ENCODE data around the gene NDUFB10.

Gene NDUFB10

DNA sequence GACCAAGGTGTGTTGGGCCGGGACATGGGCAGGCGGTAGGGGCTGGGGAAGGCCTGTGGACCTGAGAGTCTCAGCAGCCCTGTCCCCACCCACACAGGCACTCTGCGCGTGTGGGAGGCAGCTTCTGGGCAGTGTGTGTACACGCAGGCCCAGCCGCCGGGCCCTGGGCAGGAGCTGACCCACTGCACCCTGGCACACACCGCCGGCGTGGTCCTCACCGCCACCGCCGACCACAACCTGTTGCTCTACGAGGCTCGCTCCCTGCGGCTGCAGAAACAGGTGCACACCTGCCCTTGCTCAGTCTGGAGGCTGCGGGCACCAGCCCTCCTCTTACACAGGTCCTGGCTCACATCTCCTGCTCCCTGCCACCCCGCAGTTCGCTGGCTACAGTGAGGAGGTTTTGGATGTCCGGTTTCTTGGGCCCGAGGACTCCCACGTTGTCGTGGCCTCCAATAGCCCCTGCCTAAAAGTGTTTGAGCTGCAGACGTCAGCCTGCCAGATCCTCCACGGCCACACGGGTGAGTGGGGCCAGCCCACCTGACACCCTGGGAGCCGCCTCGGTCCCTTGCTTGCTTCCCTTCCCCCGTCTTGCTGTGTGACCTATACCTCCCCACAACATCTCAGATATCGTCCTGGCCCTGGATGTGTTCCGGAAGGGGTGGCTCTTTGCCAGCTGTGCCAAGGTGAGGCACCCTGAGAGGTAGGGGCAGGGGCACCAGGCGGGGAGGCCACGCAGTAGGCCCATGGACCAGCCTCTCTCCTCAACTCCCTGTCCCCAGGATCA is 16.3 kb downstream of the NDUFB10 start:
- TF ChIP-seq, protein P1, sequence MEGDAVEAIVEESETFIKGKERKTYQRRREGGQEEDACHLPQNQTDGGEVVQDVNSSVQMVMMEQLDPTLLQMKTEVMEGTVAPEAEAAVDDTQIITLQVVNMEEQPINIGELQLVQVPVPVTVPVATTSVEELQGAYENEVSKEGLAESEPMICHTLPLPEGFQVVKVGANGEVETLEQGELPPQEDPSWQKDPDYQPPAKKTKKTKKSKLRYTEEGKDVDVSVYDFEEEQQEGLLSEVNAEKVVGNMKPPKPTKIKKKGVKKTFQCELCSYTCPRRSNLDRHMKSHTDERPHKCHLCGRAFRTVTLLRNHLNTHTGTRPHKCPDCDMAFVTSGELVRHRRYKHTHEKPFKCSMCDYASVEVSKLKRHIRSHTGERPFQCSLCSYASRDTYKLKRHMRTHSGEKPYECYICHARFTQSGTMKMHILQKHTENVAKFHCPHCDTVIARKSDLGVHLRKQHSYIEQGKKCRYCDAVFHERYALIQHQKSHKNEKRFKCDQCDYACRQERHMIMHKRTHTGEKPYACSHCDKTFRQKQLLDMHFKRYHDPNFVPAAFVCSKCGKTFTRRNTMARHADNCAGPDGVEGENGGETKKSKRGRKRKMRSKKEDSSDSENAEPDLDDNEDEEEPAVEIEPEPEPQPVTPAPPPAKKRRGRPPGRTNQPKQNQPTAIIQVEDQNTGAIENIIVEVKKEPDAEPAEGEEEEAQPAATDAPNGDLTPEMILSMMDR (IDR thresholded peaks at IDR 0.05) = no peak
- H3K27ac ChIP-seq = no peak overlapping the region
- no peak for DNase-seq (ENCODE audit: low spot score)
- H3K4me3 ChIP-seq = no peak overlapping the region

DNA sequence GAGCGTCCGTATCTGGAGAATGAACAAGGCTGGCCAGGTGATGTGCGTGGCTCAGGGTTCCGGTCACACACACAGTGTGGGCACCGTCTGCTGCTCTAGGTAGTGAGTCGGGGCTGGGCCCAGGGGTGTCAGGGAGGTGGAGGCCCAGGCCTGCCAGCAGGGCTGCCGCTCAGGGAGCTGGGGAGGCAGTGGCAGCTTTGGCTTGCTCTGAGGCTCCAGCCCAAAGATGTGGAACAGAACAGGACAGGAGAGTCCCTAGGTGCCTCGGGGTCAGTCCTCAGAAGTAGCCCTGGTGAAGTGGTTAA is 16.8 kb downstream of the NDUFB10 start:
- TF ChIP-seq, protein P1 (IDR thresholded peaks at IDR 0.05) = no peak
- no peak for DNase-seq (ENCODE audit: low spot score)
- H3K4me3 ChIP-seq = no peak overlapping the region
- H3K27ac ChIP-seq = no peak overlapping the region

DNA sequence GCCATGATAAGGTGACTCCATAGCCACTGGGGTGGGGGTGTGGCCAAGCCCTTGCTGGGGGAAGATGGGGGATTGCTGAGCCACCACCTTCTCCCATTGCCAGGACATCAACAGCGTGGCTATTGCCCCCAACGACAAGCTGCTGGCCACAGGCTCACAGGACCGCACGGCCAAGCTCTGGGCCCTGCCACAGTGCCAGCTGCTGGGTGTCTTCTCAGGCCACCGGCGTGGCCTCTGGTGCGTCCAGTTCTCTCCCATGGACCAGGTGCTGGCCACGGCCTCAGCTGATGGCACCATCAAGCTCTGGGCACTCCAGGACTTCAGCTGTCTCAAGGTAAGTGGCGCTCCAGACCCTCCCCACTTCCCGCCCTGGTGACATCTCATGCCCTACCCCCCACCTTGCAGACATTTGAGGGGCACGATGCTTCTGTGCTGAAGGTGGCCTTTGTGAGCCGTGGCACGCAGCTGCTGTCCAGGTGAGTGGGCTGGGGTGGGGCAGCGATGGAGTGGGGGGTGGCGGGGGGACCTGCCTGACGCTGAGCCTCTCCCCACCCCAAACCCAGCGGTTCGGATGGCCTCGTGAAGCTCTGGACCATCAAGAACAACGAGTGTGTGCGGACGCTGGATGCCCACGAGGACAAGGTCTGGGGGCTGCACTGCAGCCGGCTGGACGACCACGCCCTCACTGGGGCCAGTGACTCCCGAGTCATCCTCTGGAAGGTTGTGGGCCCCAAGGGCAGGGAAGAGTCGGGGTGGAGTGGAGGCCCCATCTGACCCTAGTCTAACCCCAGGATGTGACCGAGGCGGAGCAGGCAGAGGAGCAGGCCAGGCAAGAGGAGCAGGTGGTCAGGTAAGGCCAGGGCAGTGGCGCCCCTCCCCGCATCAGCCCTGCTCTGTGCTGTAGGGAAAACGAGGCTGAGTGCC is 17.9 kb downstream of the NDUFB10 start:
- TF ChIP-seq, protein P1 (IDR thresholded peaks at IDR 0.05) = no peak

DNA sequence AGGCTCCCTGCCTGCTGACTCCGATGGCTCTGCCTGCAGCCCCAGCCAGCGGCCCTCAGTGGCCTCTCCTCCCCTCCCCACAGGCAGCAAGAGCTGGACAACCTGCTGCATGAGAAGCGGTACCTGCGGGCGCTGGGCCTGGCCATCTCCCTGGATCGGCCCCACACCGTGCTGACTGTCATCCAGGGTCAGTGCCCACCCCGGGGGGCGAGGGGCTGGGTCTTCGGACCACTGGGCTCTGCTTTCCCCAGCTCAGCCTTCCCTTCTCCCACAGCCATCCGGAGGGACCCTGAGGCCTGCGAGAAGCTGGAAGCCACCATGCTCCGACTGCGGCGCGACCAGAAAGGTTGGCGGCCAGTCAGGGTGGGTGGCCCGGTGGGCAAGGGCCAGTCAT is 18.5 kb downstream of the NDUFB10 start:
- DNase-seq (ENCODE audit: low spot score) = no peak
- no peak overlapping the region for H3K27ac ChIP-seq
- TF ChIP-seq, protein P1 (IDR thresholded peaks at IDR 0.05) = no peak
- H3K4me3 ChIP-seq = no peak overlapping the region

More for the DNA sequence above, 17.9 kb downstream of the NDUFB10 start:
- Histone ChIP-seq H3K27ac (no peak overlapping the region), H3K4me3 (no peak overlapping the region)
- no peak for DNase-seq (ENCODE audit: low spot score)

DNA sequence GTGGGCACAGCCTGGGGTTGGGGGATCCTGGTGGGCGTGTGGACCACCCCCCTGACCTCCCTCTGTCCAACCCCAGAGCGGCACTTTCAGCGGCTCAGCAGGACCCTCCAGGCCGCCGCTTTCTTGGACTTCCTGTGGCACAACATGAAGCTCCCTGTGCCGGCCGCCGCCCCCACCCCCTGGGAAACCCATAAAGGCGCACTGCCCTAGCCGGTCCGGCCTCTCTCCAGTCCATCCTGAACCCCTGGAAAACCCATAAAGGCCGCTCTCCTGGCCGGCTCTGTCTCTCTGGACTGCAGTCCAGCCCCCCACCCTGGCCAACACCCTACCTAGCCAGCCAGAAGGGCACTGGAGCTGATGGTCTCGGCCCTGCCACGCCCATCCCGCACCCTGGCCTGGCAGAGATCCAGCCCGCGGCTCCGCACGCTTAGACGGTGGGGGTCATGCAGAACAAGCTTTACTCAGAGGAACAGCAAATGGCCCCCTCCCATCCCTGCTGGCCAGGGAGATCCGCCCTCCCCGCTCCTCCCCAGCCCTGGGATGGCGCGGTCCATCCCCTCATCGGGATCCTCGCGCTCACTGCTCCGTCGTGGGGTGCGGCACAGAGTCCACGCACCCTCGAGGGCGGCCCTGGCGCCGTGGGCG is 19.3 kb downstream of the NDUFB10 start:
- no peak for DNase-seq (ENCODE audit: low spot score)
- no peak overlapping the region for H3K27ac ChIP-seq
- no peak overlapping the region for H3K4me3 ChIP-seq
- TF ChIP-seq, protein P1 (IDR thresholded peaks at IDR 0.05) = no peak

DNA sequence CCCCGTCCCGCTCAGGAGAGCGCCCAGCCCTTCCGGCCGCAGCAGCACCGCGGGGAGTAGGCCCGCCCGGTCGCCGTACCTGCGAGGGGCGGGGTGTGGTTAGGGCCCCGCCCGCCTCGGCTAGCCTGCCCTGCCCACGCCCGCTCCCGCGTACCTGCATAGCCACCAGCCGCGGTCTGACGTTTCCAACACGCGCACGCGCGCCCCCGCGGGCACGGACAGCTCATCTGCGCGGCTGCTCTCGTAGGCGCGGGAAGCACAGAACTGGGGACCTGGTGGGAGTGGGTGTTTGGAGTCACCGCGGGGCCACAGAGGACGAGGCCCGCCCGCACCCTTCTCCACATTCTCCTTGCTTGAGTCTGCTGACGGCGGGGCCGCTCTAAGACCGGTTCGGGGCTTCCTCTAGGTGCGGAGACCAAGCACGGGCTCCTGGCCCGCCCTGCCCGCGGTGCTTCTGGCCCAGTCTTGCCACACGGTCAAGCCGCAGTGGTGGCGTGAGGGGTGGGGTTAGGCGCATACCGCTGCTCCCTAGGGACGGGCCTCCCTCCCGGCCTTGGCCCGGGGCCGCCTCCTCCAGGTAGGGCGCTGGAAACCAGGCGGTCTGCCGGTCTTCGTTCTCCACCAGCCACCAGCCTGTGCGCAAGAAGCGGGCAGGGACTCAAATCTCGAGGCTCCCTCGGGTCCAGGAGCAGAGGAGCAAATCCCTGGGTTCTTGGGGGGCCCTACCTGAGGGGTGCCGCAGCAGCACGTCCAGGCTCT is 20.1 kb downstream of the NDUFB10 start:
- no peak for DNase-seq (ENCODE audit: low spot score)
- H3K27ac ChIP-seq = no peak overlapping the region
- TF ChIP-seq, protein P1 (IDR thresholded peaks at IDR 0.05) = no peak
- H3K4me3 ChIP-seq = no peak overlapping the region

All from coronary artery (tissue), 2 donors.